Measurements from ENCODE around the gene TNRC18. TPM values are rescaled to one million over a fixed set of nuclear protein-coding genes. Genes with fewer than 3 reads are reported as not detected.
"Not testable (repeated sequence)": the region's sequence is repeated elsewhere in the genome, so short reads cannot be mapped to it uniquely, and the experiment has no call there.

Gene TNRC18
- total RNA-seq, 1 experiment from 2014 or later, result 31.5 TPM

- DNase-seq (ENCODE audit: low read depth), result not testable (repeated sequence)
These were observed 131.8 kb downstream of the TNRC18 start for GRCh38 chr7:5291711-5292335.

GRCh38 chr7:5291301-5291700 is 132.3 kb downstream of the TNRC18 start:
- no peak for DNase-seq (ENCODE audit: low read depth)

GRCh38 chr7:5289355-5289754 is 134.3 kb downstream of the TNRC18 start:
- DNase-seq (ENCODE audit: low read depth), result no peak

DNA sequence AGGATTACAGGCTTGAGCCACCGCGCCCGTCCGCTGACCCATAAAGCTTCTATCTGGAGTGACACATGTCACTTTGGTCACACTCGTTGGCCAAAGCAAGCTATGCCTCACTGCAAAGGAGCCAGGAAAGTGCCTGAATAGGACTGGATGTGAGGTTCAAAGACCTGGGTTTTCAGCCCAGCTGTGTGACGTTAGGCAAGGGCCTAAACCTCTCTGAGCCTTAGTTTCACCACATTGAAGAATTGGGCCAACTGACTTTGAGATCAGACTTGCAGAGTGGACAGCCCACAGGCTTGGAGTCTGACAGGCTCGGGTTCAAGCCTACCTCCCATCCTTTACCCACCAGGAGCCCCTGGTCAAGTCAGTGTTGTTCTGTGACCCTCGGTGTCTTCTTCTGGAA is 135.1 kb downstream of the TNRC18 start:
- not testable (repeated sequence) for DNase-seq (ENCODE audit: low read depth)

GRCh38 chr7:5287802-5288201 is 135.8 kb downstream of the TNRC18 start:
- DNase-seq (ENCODE audit: low read depth), result no peak

DNA sequence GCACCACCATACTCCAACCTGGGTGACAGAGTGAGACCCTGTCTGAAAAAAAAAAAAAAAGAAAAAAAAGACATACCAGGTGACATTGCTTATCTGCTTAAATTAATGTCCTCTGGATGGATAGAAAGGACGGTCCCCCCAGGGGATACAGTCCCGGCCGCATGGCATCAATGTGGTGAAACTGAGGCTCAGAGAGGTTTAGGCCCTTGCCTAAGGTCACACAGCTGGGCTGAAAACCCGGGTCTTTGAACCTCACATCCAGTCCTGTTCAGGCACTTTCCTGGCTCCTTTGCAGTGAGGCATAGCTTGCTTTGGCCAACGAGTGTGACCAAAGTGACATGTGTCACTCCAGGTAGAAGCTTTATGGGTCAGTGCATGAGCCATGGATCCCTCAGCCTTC is 136.3 kb downstream of the TNRC18 start:
- DNase-seq (ENCODE audit: low read depth), result not testable (repeated sequence)

DNA sequence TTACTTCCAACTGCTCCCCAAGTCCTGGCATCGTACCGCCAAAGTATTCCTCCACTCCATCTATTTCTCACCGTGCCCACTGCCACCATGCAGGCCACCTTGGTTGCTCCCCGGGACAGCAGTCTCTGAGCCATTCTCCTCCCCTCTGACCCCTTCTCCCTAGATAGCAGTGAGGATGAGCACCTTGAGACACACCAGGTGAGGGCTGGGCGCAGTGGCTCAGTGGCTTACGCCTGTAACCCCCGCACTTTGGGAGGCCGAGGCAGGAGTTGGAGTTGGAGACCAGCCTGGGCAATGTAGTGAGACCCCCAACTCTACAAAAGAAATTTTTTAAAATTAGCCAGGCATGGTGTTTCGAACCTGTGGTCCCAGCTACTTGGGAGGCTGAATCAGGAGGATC is 136.7 kb downstream of the TNRC18 start:
- DNase-seq (ENCODE audit: low read depth), result no peak

DNA sequence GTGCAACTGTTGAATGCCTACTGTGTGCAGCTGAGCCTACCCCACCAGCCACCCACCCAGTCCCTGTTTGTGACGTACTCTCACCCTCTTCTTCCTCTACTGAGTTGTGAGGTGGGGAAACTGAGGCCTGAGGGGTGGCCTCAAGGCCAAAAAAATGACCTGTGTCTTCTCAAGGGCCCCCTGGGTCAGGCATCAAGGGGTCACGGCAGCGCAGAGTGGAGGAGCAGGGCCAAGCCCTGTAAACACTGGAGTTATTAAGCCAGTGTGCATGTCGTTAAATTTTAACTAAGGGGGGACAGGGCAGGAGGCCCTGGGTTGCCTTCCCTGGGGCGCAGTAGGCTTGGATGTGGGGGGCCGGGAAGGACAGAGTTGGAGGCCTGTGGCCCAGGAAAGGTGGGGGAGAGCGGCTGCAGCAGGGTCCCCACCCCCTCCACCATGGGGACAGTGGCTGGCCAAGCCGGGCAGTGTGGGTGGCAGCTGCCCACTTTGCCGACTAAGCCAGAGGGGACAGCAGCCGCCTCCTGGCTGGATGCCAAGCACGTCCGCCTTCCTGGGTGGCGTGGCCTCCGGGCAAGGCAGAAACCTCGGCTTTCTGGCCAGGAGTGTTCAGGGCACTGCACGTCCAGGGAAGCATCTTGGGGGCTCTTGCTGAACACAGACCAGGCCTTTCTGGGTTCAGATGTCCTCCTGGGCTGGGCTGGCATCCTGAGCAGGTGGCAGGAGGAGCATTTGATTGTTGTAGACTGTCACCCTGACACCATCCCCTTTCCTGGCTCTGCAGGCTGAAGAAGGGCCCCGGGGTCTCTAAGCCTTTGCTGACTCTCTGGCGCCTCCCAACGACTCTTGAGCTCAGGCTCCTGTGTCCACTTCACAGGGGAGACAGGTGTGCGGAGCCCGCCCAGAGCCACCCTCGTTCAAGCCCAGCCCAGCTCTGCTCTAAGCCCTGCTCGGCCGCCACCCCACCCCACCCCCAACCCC is 139.0 kb downstream of the TNRC18 start:
- DNase-seq (ENCODE audit: low read depth), result peak; percentile 63

DNA sequence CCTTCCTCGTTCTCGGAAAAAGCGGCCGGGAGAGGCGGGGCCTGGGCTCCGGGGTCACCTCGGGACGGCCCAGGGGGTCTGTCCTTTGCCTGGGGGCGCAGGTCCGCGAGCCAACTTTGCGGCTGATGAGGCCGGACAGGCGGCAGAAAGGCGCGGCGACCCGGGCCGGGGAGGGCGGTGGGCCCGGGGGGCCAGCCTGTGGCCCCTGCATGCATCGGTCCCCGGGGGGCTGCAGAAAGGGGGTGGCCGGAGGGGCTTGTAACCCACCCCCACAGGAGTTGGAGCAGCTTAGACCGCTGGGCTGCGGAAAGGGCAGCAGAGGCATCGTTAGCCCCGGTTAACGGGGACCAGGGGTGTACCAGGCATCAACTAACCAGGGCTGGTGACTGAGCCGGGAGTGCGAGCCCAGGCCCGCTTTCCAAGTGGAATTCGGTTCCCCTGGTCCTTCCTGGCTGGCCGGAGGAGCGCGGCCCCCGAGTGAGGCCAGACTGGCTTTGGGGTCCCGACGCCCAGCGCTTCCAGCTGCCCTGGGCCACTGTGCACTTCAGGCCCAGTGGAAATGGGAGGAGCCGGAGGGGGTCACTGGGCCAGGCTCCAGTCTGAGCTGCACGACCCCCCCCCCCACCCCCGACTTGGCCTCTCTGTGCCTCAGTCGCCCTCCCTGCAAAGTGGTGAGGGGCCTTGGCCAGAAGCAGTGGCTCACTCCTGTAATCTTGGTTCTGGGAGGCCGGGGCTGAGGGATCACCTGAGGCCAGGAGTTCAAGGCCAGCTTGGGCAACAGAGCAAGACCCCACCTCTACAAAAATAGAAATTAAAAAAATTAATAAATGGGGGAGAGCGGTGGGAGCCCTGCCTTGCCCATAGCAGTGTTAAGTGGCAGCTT is 140.0 kb downstream of the TNRC18 start:
- no peak for DNase-seq (ENCODE audit: low read depth)

DNA sequence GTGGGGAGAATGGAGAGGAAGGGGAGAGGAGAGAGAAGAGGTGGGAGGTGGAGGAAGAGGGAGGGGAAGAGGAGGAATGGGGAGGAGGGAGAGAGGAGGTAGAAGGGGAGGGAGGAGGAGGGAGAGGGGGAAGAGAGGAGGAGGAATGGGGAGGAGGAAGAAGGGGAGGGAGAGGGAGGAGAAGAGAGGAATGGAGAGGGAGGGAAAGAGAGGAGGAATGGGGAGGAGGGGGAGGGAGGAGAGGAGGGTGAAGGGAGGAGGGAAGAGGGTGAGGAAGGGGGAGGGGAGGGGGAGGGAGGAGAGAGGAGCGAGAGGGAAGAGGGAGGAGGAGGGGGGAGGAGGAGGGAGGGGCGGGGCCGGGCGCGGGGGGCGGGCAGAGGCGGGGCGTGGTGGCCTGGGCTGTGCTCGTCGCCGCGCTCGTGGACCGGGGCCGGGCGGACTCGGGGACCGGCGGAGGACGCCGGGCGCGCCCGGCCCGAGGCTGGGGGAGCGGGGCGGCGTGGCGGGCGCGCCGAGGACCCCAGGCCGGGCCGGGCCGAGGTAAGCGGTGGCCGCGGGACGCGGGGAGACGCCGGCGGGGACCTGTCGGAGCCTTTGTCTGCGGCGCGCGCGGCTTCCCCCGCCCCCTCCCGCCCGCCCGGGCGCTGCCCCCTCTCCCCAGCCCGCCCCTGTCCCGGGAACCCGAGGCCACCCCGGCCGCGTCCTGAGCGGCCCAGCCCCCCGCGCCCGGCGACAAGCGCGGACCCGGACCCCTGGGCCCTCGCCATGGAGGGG is 140.9 kb downstream of the TNRC18 start, which contains the start of gene SLC29A4:
Gene SLC29A4 (plus strand): TSS at position 401 of the 774 bp plus-strand sequence. CDS start 4,874 bp downstream, outside the sequence.
- DNase-seq (ENCODE audit: low read depth), result peak; percentile 62

DNA sequence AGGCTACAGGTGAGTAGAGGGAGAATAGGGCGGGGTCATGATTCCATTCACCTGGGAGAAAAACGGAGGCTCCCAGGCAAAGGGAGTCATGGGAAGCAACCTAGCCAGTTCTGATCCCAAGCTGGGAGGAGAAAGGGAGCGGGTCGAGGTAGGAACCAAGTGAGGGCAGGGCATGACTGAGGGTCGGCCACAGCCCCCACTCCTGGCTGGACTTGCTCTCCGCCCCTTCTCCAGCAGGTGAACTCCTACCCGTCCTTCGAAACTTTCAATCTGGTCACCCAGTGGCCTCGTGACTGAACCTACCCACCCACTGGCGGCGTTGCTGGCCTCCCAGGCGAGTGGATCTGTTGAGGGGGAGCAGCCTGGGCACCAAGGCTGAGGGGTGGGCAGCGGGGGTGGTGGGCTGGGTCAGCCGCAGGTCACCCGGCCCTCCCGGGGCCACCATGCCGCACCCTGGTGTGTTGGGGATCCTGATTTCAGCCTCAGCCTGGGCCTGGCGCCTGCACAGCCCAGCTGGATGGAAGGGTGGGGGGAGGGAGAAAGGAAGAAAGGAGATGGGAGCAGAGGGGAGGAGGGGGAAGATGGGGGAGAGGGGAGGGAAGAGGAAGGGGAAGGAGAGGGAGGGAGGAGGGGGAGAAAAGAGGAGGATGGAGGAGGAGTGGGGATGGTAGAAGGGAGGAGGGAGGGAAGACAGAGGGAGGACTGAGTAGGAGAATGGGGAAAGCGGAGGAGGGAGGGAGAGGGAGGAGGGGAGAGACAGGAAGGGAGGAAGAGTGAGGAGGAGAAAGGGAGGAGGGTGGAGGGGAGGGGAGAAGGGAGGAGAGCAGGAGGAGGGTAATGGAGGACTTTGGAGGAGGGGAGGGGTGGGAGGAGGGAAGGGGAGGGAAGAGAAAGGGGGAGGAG is 141.8 kb downstream of the TNRC18 start:
- not testable (repeated sequence) for DNase-seq (ENCODE audit: low read depth)

- DNase-seq (ENCODE audit: low read depth), result no peak
These were observed 143.9 kb downstream of the TNRC18 start for GRCh38 chr7:5279734-5280133.

GRCh38 chr7:5278766-5279165 is 144.9 kb downstream of the TNRC18 start:
- DNase-seq (ENCODE audit: low read depth), result no peak

- DNase-seq (ENCODE audit: low read depth), result no peak
These were observed 147.0 kb downstream of the TNRC18 start for GRCh38 chr7:5276611-5277010.

DNA sequence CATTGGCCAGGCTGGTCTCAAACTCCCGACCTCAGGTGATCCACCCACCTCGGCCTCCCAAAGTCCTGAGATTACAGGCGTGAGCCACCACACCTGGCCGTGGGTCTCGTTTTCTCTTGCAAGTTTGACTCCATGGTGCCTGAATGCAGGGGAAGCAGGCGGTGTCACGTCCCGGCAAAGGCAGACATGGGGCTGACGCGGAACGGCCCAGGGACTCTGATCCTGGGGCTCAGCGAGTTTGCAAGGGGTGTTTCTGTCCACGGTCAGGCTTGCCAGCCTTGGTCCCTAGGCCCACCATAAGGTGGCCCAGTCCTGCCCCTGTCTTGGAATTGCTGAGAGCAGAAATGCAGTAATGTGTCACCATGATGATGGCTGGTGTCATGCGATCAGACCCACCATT is 147.5 kb downstream of the TNRC18 start:
- not testable (repeated sequence) for DNase-seq (ENCODE audit: low read depth)

GRCh38 chr7:5275510-5275909 is 148.1 kb downstream of the TNRC18 start:
- DNase-seq (ENCODE audit: low read depth), result not testable (repeated sequence)

- not testable (repeated sequence) for DNase-seq (ENCODE audit: low read depth)
These were observed 148.6 kb downstream of the TNRC18 start for GRCh38 chr7:5274985-5275431.

GRCh38 chr7:5274441-5274840 is 149.2 kb downstream of the TNRC18 start:
- no peak for DNase-seq (ENCODE audit: low read depth)

- DNase-seq (ENCODE audit: low read depth), result not testable (repeated sequence)
These were observed 149.7 kb downstream of the TNRC18 start for GRCh38 chr7:5273831-5274405.

All from Daoy (cell line).